GM21515 (cell line): Measurements from ENCODE around the gene SMG1.
"Not testable (repeated sequence)": the region's sequence is repeated elsewhere in the genome, so short reads cannot be mapped to it uniquely, and the experiment has no call there.

Experiments
- ATAC-seq: cut with Tn5 transposase; IDR thresholded peaks from one replicate; pipeline ENCODE4 v1.9.1; 2021; ENCODE audit not compliant: unreplicated experiment

Gene SMG1

DNA sequence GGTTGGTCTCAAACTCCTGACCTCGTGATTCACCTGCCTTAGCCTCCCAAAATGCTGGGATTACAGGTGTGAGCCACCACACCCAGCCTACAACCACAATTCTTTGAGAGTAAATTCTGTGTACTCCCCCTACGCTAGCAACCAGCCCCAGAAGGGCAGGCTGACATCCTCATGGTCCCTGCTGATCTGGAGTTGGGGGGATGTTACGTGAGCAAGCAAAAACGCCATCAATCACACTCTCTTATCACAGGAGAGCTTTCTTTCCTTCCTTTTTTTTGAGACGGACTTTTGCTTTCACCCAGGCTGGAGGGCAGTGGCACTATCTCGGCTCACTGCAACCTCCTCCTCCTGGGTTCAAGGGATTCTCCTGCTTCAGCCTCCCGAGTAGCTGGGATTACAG is 154.0 kb downstream of the SMG1 start:
- not testable (repeated sequence) for ATAC-seq

DNA sequence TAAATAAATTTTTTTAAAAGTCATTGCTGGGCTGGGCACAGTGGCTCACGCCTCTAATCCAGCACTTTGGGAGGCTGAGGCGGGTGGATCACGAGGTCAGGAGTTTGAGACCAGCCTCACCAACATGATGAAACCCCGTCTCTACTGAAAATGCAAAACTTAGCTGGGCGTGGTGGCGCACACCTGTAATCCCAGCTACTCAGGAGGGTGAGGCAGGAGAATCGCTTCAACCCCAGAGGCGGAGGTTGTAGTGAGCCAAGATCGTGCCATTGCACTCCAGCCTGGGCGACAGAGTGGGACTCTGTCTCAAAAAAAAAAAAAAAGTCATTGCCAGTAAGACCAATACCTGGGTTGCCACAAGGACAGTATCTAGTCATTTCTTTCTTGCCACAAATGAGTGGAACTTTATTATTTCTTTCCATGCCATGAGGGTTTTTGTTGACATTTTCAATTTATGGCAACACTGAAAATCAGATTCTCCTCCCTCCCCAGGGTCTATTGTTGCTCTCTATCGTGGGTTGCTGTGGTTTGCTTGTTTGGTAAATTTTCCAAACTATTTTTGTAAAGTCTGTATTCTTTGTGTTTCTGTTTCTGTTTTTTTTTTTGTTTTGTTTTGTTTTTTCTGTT is 155.8 kb downstream of the SMG1 start:
- not testable (repeated sequence) for ATAC-seq

DNA sequence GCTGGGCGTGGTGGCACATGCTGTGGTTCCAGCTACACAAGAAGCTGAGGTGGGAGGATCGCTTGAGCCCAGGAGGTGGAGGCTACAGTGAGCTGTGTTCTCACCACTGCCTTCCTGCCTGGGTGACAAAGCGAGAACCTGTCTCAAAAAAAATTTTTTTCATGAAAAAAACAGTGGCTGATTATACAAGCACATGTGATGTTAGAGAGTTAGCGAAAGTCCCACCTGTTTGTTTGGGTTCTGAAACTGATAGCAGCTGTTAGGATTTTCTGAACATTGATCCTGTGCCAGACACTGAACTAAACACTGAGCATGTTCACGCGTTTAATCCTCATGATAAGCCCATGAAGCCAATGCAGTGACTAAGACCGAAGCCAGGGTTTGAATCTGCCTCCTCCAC is 159.0 kb downstream of the SMG1 start:
- peak; percentile 54 for ATAC-seq

DNA sequence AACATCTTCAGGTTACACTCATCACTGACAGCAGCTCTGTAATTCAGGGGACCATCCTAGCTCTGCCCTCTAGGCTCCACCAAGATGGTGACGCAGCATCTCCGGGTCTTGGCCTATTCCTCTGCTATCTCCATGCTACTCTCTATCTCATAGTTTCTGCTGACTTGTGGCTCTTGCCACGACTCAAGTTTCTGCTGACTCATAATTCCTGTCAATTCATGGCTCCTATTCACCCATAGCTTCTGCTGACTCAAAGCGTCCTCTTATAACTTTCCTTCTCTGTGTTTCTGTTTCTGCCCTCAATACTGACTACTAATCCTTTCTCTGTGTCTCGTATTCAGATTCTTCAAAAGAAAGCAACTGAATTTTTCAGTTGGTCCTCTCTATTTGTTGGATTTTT is 163.5 kb downstream of the SMG1 start:
- not testable (repeated sequence) for ATAC-seq

DNA sequence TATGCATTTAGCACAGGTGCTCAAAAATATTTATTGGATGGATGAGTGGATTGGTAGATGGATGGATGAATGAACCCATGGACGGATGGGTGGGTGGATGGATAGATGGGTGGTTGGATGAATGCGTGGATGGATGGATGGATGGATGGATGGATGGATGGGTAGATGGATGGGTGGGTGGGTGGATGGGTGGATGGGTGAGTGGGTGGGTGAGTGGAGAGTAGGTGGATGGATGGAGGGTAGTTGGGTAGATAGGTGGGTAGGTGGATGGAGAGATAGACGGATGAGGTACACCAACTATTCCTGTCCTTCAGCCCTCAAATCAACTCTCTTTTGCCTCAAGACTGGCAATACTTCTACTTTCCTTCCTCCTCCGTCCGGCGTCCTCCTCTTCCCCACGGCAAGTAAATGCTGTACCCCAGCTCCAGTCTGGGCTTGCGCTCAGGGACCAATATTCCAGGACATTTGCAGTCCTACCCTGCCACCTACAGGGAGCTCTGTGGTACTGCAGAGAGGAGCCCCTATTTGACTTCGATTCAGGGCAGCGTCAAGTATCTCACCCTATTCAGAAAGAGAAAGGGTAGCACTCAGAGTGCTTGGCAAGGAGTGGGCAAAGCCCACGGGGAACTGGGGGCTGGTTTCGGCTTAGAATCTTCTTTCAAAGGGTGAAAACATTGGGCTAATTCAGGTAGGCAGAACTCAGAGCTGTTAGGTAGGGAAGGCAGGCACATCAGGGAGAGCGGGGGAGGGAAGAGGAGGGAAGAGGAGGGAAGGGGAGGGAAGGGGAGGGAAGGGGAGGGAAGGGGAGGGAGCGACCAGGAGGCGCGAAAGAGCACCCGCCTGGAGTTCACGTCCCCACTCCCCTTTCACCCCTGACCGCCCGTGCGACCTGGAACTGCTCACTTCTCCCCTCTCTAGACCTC is 166.3 kb downstream of the SMG1 start:
- ATAC-seq: peak; percentile 64

DNA sequence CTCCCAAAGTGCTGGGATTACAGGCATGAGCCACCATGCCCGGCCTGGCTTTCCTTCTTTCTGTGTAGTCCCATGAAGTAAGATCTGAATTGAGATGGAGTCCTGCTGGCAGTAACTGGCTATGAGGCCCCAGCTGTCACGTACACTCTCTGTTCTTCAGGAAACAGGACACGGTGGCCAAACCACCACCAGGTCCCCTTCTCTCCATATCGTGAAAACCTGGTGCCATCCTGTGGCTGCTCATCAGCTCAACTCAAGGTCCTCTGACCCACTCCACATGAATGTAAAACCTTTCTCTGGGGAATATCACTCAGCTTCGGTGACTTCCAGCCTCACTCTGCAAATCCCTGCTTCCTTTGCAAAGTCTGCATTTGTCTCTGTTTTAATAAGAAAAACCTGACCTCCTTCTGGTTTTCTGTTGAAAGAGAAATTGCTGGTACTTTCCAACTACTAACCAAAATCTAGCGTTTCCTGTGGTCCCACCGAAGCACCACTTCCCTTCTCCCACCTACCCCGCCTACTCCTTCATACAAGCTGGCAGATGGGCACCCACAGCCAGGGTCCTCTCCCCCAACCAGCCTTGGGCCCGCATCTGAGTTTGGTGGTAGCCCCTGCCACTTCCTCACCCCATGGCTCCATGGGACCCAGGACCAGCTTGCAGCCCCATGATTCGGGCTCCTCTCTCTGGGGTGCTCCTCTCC is 168.1 kb downstream of the SMG1 start:
- ATAC-seq: not testable (repeated sequence)

DNA sequence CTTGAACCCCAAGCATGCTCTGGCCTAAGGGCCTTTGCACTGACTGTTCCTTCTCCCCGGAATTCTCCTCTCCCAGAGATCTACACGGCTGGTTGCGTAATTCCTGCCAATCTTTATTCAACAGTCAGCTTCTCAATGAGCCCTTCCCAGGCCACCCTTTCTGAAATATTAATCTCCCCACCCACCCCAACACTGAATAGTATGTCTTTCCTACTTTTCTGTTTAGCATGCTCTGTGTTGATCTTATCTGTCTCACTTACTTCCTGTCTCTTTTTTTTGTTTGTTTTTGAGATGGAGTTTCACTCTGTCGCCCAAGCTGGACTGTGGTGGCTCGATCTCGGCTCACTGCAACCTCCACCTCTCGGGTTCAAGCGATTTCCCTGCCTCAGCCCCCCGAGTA is 169.6 kb downstream of the SMG1 start:
- not testable (repeated sequence) for ATAC-seq
